Keratinocyte (primary cell): ENCODE data around the gene NPTXR. TPM values are rescaled to one million over a fixed set of nuclear protein-coding genes. Genes with fewer than 3 reads are reported as not detected.
A peak's percentile ranks its signal among the peaks of the same experiment; 100 is the strongest.

Source experiments
- DNase-seq: peaks from one replicate; pipeline ENCODE4 v3.0.0-alpha.2; 2011; ENCODE audit warnings: low read depth, missing footprints, low spot score
- FAIRE-seq: peaks from 2 replicates; lab custom pipeline; 2011; peaks lifted over from hg19 to GRCh38; lab: Jason Lieb, UNC
- H2AFZ ChIP-seq: 2 replicates; pipeline ENCODE4 v1.6.0; 2012; ENCODE audit warnings: low read length, control low read depth, inconsistent platforms; ENCODE audit not compliant: control insufficient read depth
- H3K27ac ChIP-seq: 2 replicates; pipeline ENCODE4 v1.5.1; 2011; ENCODE audit warnings: low read length; ENCODE audit not compliant: control insufficient read depth, insufficient read depth
- H3K27me3 ChIP-seq: 3 replicates; pipeline ENCODE4 v1.6.0; 2011; ENCODE audit warnings: low read length; ENCODE audit not compliant: control insufficient read depth, insufficient read depth; ENCODE audit errors: extremely low read depth
- H3K36me3 ChIP-seq, 2 experiments: 2 replicates in 1 of 2; 3 replicates in 1 of 2; pipeline ENCODE4 v1.5.1; 2011; ENCODE audit warnings: low read length in 2 of 2, mild to moderate bottlenecking in 1 of 2; ENCODE audit not compliant: control insufficient read depth in 2 of 2, insufficient read depth in 2 of 2; ENCODE audit errors: extremely low read depth in 1 of 2
- H3K4me1 ChIP-seq: 3 replicates; pipeline ENCODE4 v1.5.1; 2011; ENCODE audit warnings: low read length; ENCODE audit not compliant: control insufficient read depth, insufficient read depth; ENCODE audit errors: extremely low read depth
- H3K4me2 ChIP-seq: 3 replicates; pipeline ENCODE4 v1.6.0; 2011; ENCODE audit warnings: low read depth, low read length; ENCODE audit not compliant: control insufficient read depth, insufficient read depth; ENCODE audit errors: extremely low read depth
- H3K4me3 ChIP-seq, 3 experiments: fragments of 200-600 bp in 1 of 3; sonication (generic) in 1 of 3; 2 replicates in 2 of 3; 3 replicates in 1 of 3; pipeline ENCODE4 v1.5.1; 2011 to 2016; ENCODE audit warnings: low read length in 3 of 3, mild to moderate bottlenecking in 3 of 3, control low read depth in 2 of 3, inconsistent platforms in 1 of 3, low read depth in 1 of 3, mixed read lengths in 1 of 3, mixed run types in 1 of 3, moderate library complexity in 1 of 3; ENCODE audit not compliant: control insufficient read depth in 2 of 3, insufficient read depth in 2 of 3; ENCODE audit errors: extremely low read depth in 1 of 3
- H3K79me2 ChIP-seq: 2 replicates; pipeline ENCODE4 v1.6.0; 2012; ENCODE audit warnings: low read length; ENCODE audit not compliant: control insufficient read depth, insufficient read depth
- H3K9ac ChIP-seq: 3 replicates; pipeline ENCODE4 v1.6.0; 2011; ENCODE audit warnings: low read length; ENCODE audit not compliant: control insufficient read depth, insufficient read depth; ENCODE audit errors: extremely low read depth
- H3K9me1 ChIP-seq: 3 replicates; pipeline ENCODE4 v1.6.0; 2011; ENCODE audit warnings: low read length; ENCODE audit not compliant: control insufficient read depth, insufficient read depth; ENCODE audit errors: extremely low read depth
- H3K9me3 ChIP-seq: 2 replicates; pipeline ENCODE4 v1.5.1; 2012; ENCODE audit warnings: low read depth, low read length; ENCODE audit not compliant: control insufficient read depth
- H4K20me1 ChIP-seq: 3 replicates; pipeline ENCODE4 v1.6.0; 2011; ENCODE audit warnings: low read length; ENCODE audit not compliant: control insufficient read depth, insufficient read depth; ENCODE audit errors: extremely low read depth
- EZH2 ChIP-seq: IDR thresholded peaks from one replicate; pipeline ENCODE4 v1.6.1; 2012; ENCODE audit warnings: inconsistent platforms, mild to moderate bottlenecking, low read length, moderate library complexity
- dilution Hi-C: fragments of 300-500 bp; cut with MboI; formaldehyde crosslinking; loops from one replicate; pipeline ENCODE4 v1.7.0; 2020; ENCODE audit warnings: low sequenced_read_pairs; ENCODE audit not compliant: extremely low pct_ligation_motif_present
- polyA plus RNA-seq, 5 experiments: library from polyadenylated mRNA; depleted of rRNA in 3 of 5; stranded (reverse) in 3 of 5; stranded (forward) in 1 of 5; unstranded in 1 of 5; fragments of >200 nt; gene quantifications; 1 replicate in 1 of 5; 2 replicates in 3 of 5; 3 replicates in 1 of 5; pipeline versions ENCODE4 v1.2.1 to v1.2.3, GENCODE V29; 2011 to 2012; ENCODE audit warnings: missing spikeins in 2 of 5, low read depth in 1 of 5, low replicate concordance in 1 of 5
- TF ChIP-seq, protein P1 (sequence below), 3 experiments: IDR thresholded peaks in 1 of 3; conservative IDR thresholded peaks in 1 of 3; optimal IDR thresholded peaks in 1 of 3; 2 replicates in 2 of 3; 3 replicates in 1 of 3; pipeline versions ENCODE3 to v1.5.1; 2011; ENCODE audit warnings: low read length in 3 of 3, mild to moderate bottlenecking in 3 of 3, moderate library complexity in 2 of 3, control low read depth in 1 of 3, inconsistent platforms in 1 of 3; ENCODE audit not compliant: insufficient read depth in 2 of 3; ENCODE audit errors: extremely low read depth in 1 of 3

The NPTXR gene
- polyA plus RNA-seq, 1 donor (not counting 4 experiments of a cell fraction or from before 2014, with no cell fraction given) = 0.03 TPM

GRCh38 chr22:38793317-38793716, 50.5 kb downstream of the NPTXR start:
- H3K79me2 ChIP-seq = no peaks in the 10 kb centered on the region
- peak overlapping the region; percentile 78 for H3K9ac ChIP-seq
- H3K36me3 ChIP-seq = peaks cover 0 to 4% of the 10 kb centered on the region in 2 experiments
- TF ChIP-seq, protein P1, sequence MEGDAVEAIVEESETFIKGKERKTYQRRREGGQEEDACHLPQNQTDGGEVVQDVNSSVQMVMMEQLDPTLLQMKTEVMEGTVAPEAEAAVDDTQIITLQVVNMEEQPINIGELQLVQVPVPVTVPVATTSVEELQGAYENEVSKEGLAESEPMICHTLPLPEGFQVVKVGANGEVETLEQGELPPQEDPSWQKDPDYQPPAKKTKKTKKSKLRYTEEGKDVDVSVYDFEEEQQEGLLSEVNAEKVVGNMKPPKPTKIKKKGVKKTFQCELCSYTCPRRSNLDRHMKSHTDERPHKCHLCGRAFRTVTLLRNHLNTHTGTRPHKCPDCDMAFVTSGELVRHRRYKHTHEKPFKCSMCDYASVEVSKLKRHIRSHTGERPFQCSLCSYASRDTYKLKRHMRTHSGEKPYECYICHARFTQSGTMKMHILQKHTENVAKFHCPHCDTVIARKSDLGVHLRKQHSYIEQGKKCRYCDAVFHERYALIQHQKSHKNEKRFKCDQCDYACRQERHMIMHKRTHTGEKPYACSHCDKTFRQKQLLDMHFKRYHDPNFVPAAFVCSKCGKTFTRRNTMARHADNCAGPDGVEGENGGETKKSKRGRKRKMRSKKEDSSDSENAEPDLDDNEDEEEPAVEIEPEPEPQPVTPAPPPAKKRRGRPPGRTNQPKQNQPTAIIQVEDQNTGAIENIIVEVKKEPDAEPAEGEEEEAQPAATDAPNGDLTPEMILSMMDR (optimal IDR thresholded peaks at IDR 0.05 in 1 of 3, IDR thresholded peaks at IDR 0.05 in 1 of 3, conservative IDR thresholded peaks at IDR 0.05 in 1 of 3; ENCODE audit: extremely low read depth in 1 of 3, insufficient read depth in 2 of 3, low read length in 3 of 3) = no peak
- no peak for TF ChIP-seq EZH2
- H3K27ac ChIP-seq = peak overlapping the region; percentile 82
- H3K9me3 ChIP-seq = no peaks in the 10 kb centered on the region
- H4K20me1 ChIP-seq = no peaks in the 10 kb centered on the region
- H3K27me3 ChIP-seq = no peaks in the 10 kb centered on the region
- H2AFZ ChIP-seq = peak overlapping the region; percentile 4
- no peak for FAIRE-seq
- no peaks in the 10 kb centered on the region for H3K9me1 ChIP-seq
- dilution Hi-C loops = no loop called here
- peak overlapping the region; percentile 64 to 75 (median 73) for H3K4me3 ChIP-seq
- H3K4me2 ChIP-seq = peak overlapping the region; percentile 98
- peaks cover 15% of the 10 kb centered on the region for H3K4me1 ChIP-seq
- DNase-seq = no peak

DNA sequence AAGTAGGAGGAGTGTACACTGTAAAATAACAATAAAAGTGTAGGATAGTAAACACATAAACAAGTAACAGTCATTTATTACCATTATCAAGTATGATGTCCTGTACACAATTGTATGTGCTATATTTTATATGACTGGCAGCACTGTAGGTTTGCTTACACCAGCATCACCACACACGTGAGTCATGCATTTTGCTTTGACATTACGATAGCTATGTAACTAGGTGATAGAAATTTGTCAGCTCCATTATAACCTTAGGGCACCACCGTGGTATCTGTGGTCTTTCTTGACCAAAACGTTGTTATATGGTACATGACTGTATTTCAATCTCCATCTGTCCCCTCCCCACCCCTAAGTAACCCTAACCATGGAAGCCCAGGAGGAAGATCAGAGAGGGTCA, 51.0 kb downstream of the NPTXR start:
- dilution Hi-C loops = no loop called here
- Histone ChIP-seq H3K9ac (peak overlapping the region; percentile 78), H3K27ac (peak overlapping the region; percentile 82)

More for the DNA sequence above, 51.0 kb downstream of the NPTXR start:
- TF ChIP-seq EZH2 = no peak
- TF ChIP-seq, protein P1 (optimal IDR thresholded peaks at IDR 0.05 in 1 of 3, IDR thresholded peaks at IDR 0.05 in 1 of 3, conservative IDR thresholded peaks at IDR 0.05 in 1 of 3; ENCODE audit: extremely low read depth in 1 of 3, insufficient read depth in 2 of 3, low read length in 3 of 3) = no peak
- peaks cover 0 to 4% of the 10 kb centered on the region in 2 experiments for H3K36me3 ChIP-seq
- H3K4me1 ChIP-seq = peaks cover 15% of the 10 kb centered on the region
- H2AFZ ChIP-seq = no peak overlapping the region
- no peak for FAIRE-seq
- no peaks in the 10 kb centered on the region for H3K9me3 ChIP-seq
- no peak for DNase-seq
- no peaks in the 10 kb centered on the region for H3K27me3 ChIP-seq
- no peaks in the 10 kb centered on the region for H4K20me1 ChIP-seq
- peak overlapping the region; percentile 98 for H3K4me2 ChIP-seq
- H3K79me2 ChIP-seq = no peaks in the 10 kb centered on the region
- H3K9me1 ChIP-seq = no peaks in the 10 kb centered on the region
- peak overlapping the region; percentile 64 to 75 (median 73) for H3K4me3 ChIP-seq
